NCI-H526 treated with DMSO at 0.1 percent for 48 hours (cell line): ENCODE data around the gene DBNDD1.
"Not testable (repeated sequence)": the region's sequence is repeated elsewhere in the genome, so short reads cannot be mapped to it uniquely, and the experiment has no call there.

Source experiments
- DNase-seq: peaks from one replicate; lab custom pipeline; 2025; lab: John Stamatoyannopoulos, UW

DBNDD1 gene

GRCh38 chr16:89988951-89989350 lies 30.3 kb downstream of the DBNDD1 start:
- DNase-seq = no peak

- DNase-seq = no peak
Measured at GRCh38 chr16:89987169-89987568, 32.1 kb downstream of the DBNDD1 start.

- no peak for DNase-seq
Measured at GRCh38 chr16:89986600-89986999, 32.7 kb downstream of the DBNDD1 start.

GRCh38 chr16:89985219-89985618 lies 34.0 kb downstream of the DBNDD1 start:
- no peak for DNase-seq

DNA sequence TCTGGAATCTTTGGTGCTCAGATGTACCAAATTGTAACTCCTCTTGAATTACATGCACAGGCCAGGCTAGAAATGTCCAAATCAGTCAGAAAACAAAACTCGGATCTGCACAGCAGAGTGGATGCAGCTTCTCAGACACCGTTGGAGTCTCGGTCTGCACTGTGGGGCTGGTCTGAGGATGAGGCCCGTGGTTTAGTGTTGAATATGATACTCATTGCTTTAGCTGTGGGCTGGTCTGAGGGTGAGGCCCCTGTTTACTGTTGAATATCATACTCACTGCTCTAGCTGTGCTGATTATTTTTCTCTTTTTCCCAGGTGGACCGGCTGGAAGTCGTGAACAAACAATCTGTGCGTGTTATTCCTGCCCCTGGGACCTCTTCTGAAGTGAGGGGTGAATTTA lies 35.0 kb downstream of the DBNDD1 start:
- DNase-seq = no peak

- DNase-seq = no peak
Measured at GRCh38 chr16:89983536-89983935, 35.7 kb downstream of the DBNDD1 start.

DNA sequence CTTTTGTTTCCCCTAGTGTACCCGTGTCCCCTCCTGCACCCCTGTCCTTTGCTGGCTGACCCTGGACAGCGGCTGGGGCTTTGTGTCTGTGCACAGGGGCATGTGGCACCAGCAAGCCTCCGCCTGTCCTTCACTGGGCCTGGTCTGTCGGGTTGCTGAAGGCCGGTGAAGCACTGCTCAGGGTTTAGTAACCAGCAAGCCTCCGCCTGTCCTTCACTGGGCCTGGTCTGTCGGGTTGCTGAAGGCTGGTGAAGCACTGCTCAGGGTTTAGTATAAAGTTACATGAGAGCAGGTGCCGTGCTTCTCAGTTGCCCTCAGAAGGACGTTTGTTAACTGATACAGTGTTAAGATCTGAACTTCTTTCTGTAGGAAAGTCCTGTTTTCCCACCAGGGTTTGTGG lies 36.9 kb downstream of the DBNDD1 start:
- DNase-seq = no peak

GRCh38 chr16:89981414-89981813 lies 37.8 kb downstream of the DBNDD1 start:
- no peak for DNase-seq

DNA sequence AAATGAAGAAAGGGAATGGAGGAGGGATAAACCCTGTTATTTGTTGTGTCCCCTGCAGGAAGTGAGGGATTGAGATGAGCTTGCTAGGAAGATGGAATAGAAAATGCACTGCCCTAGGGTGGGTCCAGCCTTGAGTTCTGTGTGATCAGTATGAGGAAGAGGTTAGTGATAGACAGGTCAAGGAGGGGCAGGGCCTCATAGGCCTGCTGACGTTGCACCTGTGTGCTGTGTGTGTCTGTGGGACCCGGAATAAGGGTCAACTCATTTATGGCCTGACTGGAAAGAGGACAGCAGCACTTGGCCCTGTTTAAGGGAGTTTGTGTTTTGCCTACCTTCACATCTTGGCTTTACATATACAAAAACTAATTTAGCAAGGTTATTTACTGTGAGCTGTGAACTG lies 44.4 kb downstream of the DBNDD1 start:
- no peak for DNase-seq

- DNase-seq = no peak
Measured at GRCh38 chr16:89973654-89974335, 45.5 kb downstream of the DBNDD1 start.

DNA sequence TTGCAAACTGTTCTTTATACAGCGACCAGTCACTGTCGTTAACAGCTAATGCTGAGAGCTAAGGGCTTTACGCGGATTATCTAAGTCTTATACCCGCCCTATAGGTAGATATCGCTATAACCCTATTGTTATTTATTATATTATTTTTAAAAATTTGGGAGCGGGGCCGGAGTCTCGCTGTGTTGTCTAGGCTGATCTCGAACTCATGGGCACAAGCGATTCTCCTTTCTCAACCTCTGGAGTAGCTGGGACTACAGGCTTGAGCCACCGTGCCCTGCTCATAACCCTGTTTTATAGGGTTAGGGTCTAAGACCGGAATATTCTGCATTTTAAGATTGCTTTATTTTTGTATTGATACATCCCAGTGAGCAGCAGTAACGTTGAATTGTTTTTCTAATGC lies 46.0 kb downstream of the DBNDD1 start:
- DNase-seq = no peak

DNA sequence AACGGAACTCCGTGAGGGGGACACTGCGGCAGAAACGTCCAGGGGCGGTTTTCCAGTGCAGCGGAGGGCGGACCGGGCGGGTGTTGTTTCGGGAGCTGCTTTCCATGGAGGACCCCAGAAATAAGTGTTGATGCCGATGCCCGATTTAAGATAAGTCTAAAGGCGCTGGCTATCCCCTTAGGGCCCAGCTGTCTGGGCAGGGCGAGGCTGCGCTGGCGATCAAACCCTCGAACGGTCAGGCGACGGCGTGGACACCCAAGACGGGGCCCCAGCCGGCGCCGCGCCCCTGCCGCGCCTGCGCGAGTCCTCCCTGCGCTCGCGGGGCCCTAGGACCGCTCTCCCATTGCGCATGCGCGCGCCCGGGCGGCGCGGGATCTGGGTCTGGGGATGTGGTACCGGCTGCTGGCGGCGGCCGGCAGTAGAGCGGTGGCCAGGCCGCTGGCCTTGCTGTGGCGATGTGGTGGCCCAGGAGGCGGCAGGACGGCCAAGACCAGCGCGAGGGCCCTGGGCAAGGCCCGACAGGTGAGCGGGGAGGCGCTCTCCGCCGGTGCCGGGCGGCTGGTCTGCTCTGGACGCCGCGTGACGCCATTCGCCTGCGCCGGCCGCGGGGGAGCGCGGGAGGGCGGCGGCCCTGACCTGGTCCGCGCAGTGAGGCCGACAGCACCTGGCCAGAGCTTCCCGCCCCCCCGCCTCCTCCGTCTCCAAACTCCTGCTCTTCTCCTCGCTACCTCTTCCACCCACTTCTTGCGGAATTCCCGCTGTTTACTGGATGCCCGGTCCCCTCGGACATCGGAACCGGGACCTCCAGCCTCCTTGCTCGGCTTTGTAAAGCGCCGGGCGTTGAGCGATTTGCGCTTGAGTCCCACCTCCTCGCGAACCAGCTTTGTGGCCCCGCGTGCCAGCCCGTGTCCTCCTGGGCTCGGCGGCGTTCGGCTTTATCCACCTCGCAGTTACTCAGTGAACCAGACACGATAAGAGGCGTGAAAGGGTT lies 46.7 kb downstream of the DBNDD1 start:
- DNase-seq = peak; percentile 41

DNA sequence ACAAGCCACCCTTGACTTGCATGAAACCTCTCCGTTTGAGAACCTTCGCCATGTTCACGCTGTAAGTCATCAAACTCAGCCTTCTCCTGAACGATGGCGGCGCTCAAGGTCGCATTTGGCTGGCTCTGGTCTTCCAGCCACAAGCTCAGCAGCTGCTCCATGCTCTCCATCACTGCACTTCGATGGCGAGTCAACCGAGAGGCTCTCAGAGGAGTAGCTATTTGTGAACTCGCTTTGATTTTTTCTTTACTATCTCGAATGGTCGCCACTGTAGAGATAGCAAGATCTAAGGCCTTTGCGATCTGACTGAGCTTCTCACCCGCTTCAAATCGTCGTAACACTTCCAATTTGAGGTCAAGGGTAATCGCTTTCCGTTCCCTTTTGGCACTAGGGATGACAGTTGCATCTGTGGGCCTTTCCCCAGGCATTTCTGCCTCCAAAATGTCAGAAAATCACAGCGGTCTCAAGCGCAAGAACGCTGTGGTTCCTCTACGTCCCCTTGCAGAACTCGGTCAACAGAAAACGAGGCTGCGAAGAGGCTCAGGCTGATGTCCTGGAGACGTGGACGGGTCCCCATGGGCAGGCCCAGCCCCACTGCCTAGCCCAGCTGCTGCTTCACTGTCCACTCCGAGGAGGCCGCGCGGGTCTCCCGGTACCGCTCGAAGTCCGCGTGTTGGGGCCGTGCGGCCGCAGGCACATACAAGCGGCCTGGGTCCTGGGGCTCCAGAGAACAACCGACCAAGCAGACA lies 47.6 kb downstream of the DBNDD1 start:
- DNase-seq = peak; percentile 6

- no peak for DNase-seq
Measured at GRCh38 chr16:89969741-89970410, 49.4 kb downstream of the DBNDD1 start.

DNA sequence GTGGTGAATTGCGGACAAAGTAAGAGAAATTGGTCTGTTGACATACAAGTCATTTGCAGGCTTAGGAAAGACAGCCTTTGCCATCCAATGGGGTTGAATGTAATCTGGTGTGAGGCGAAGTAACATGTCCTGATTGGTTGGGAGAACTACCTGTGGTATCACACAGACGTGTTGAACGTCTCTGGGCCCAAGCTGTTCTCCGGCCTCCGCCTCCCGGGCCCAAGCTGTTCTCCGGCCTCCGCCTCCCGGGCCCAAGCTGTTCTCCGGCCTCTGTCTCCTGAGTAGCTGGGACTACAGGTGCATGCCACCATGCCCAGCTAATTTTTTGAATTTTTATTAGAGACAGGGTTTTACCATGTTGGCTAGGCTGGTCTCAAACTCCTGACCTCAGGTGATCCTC lies 51.2 kb downstream of the DBNDD1 start:
- not testable (repeated sequence) for DNase-seq

DNA sequence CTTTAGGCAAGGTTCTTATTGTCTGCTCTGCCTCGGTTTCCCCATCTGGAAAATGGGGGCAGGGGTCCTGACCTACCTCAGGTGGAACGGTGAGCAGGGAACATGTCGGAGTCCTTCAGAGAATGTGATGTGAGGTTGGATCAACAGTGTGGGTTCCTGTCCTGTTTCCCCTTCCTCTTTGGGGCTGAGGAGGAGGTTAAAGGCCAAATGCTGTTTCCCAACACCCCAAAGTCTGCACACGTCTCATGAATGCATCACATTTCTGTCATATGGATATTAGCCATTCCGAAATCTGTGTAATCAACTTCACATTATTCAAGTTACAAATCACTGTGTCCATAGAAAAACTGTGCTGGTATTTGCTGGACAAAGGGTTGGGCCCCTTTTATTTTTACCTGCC lies 51.8 kb downstream of the DBNDD1 start:
- DNase-seq = not testable (repeated sequence)

GRCh38 chr16:89966756-89967155 lies 52.5 kb downstream of the DBNDD1 start:
- no peak for DNase-seq

- DNase-seq = no peak
Measured at GRCh38 chr16:89965447-89966225, 53.6 kb downstream of the DBNDD1 start.

GRCh38 chr16:89964201-89964600 lies 55.1 kb downstream of the DBNDD1 start:
- DNase-seq = no peak

- no peak for DNase-seq
Measured at GRCh38 chr16:89962754-89963498, 56.3 kb downstream of the DBNDD1 start.
